ENCODE data around the gene PGAM1.
"Not testable (repeated sequence)": the region's sequence is repeated elsewhere in the genome, so short reads cannot be mapped to it uniquely, and the experiment has no call there.

Gene PGAM1

DNA sequence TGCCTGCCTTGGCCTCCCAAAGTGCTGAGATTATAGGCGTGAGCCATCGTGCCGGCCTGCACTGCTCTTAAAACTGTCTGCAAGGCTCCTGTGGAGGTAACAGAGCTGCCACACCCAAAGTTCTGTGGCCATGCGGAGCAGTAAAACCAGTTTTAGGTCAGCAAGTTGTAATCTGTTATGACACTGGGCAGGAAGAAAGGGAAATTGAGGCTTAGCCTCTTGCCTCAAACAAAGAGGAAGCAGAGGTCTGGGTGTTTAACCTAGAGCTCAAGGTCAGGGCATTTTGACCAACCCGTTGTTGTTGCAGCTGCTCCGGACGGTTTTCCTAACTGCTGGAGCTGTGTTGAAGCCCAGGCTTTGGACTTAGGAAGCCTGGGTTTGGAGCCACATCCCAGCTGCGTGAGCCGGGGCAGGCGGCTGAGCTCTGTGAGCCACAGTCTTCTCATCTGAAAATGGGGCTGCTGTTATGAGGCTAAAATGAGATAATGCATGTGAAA lies 17.4 kb upstream of the PGAM1 start:
- DNase-seq, result no peak

DNA sequence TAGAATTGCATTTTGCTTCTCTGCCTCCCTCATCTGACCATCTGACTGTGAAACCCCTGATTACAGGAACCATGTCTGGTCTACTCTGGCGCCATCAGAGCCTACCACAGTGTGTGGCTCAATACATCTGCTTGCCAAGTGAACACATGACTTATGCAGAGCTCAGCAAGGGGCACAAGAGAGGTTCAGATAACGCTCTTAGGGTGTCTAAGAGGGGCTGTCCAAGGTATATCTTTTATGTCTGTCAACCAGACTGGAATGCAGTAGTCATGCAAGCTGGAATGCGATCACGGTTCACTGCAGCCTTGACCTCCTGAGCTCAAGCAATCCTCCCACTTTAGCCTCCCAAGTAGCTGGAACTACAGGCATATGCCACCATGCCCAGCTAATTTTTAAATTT lies 14.6 kb upstream of the PGAM1 start:
- no peak for DNase-seq

DNA sequence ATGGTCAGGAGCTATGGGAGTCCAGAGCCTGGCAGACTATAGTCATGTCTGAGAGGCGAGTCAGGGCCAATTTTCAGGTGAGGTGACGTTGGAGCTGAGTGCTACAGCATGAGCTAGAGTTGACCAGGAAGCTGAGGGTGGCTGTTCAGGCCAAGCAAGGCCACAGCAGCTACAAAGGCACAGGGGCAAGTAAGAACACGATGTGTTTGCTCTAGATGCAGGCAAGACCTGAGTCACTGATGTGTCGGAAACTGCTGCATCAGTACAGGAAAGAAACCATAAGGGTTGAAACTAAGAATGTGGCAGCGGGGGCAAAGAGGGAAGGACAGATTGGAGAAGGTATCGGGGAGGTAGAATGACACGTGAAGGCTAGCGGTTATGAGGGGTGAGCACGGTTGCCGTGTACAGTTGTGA lies 13.1 kb upstream of the PGAM1 start:
- peak; percentile 20 for DNase-seq

DNA sequence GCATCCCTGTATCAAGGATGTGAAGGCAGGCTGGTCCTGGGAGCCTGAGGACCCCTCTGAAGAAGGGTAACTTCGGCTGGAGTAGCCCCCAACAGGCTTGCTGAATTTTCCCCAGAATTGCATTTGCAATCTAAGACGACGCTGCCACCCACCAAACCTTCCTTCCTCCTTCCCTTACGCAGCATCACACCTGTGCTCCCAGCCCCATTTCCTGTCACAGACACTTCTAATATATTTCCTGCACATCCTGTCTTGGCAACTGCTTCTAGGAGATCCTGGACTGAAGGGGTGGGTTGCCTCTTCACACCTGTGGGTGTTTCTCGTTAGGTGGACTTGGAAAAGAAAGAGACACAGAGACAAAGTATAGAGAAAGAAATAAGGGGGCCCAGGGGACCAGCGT lies 9.4 kb upstream of the PGAM1 start:
- DNase-seq, result peak; percentile 43

DNA sequence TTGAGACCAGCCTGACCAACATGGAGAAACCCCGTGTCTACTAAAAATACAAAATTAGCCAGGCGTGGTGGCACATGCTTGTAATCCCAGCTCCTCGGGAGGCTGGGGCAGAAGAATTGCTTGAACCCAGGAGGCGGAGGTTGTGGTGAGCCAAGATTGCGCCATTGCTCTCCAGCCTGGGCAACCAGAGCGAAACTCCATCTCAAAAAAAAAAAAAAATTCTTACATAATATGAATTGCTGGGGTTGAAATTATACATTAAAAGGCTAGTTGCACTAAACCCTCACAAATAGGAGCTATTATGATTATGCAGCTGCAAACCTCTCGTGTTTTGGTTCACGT lies 2.3 kb upstream of the PGAM1 start:
- DNase-seq, result not testable (repeated sequence)

DNA sequence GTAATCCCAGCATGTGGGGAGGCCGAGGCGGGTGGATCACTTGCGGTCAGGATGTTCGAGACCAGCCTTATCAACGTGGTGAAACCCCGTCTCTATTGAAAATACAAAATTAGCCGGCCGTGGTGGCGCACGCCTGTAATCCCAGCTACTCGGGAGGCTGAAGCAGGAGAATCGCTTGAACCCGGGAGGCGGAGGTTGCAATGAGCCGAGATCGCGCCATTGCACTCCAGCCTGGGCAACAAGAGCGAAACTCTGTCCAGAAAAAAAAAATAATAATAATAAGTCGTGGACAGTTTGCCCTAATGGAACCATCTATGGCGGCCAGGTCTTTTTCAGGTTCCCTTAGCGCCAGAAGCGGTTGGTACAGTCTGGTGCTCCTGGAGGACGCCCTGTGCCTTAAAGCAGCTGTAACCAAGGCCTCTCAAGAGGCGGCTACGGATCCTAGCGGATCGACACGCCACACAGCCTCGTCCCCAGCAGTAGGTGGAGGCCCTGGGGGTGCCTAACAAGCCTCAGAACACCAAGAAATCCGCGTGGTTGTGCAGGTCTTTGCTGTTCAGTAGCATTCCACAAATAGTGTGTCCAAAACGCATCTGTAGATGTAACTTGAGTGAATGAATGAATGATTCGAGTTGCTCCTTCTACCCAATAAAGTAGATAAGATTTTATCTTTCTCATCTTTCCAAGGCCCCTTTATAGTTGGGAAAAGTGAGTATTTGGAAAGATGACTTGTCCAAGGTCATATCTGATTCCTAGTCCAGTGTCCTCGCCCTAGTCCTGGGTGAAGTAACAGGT lies 982 bp downstream of the PGAM1 start:
- DNase-seq, result no peak

DNA sequence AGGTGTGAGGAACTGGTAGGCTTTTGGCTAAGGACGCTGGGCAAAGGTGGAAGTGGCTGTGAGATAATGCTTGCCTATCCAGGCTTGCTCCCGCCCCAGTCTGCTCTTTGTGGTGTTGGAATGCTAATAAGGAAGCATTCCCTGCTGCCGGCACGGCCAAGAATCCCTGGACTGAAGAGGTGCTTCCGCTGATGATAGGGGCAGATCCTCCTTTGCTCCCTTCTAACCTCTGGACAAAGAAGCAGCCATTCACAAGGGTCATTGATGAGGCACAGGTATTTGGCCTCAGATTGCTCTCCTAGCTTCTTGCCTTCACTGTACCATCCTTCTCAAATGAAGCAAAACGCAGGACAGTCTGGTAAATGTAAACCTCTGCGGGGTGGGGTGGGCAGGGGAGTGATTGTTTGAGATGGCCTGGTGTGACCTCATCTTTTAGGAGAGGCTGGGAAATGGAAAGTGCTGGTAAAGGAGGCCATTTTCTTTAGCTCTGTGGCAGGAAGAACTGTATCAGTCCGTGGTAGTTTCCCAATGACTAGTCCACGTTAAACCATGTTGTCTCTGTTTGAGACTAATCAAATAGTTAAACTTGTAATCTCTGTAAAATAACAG lies 1.7 kb downstream of the PGAM1 start:
- DNase-seq, result no peak

DNA sequence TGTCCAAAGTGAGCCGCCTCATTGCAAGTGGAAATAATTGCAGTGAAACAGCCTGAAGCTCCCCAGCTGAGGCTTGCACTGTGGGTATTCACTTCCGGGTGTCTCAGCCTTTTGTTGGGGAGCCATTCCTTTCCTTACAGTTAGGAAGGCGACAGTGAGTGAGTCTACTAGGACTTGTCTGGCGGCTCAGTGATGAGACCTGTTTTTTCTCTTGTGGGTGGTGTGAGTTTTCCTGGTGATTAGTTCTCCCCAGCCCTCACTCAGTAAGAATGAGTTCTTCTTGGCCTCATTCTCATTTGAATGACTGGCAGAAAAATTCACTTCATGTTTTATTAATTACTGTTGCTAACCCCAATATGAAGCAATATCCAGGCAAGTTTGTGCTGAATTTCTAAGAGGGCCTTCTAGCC lies 2.6 kb downstream of the PGAM1 start:
- peak; percentile 45 for DNase-seq

DNA sequence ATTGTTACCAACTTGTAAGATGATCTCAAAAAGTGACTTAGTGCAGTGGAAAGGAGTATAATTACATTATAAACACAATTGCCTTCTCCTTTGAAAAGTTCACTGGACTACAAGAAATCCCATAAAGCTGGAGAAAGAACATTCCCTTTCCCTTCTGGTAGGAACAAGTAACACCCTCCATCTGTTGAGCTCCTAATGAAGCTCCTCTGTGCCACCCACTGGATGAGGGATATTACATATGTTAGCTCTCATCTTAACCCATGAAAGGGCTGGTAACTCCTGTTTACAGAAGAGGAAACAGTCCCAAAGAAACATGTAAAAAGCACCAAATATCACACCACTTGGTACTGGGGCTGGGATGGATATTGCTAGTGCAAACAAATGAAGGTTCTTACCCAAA lies 8.1 kb downstream of the PGAM1 start:
- no peak for DNase-seq

DNA sequence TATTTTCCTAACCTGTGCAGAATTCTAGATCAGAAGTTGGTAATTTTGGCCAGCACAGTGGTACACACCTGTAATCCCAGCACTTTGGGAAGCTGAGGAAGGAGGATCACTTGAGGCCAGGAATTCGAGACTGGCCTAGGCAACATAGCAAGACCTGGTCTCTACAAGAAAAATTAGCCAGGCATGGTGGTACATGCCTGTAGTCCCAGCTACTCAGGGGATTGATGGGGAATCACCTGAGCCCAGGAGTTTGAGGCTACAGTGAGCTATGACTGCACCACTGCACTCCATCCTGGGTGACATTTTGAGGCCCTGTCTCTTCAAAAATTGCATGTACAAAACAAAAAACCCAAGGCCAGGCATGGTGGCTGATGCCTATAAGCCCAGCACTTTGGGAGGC lies 8.6 kb downstream of the PGAM1 start:
- no peak for DNase-seq

DNA sequence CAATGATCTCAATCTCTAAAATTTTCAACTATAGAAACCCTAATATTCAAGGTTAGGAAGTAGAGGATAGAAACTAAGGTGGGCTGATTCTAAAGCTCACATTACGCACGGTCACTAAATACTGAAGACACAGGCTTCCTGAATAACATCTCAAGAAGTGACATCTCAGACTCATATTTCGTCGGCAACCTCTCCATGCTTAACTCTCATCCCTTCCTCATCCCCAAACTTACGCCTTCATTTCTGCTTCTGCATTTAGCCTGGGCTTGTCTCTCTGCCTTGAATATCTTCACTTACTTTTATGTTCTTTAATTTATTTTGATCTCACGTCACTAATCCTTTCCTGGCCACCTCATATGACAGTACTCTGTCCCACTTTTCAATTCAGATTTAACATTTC lies 9.2 kb downstream of the PGAM1 start:
- DNase-seq, result no peak

DNA sequence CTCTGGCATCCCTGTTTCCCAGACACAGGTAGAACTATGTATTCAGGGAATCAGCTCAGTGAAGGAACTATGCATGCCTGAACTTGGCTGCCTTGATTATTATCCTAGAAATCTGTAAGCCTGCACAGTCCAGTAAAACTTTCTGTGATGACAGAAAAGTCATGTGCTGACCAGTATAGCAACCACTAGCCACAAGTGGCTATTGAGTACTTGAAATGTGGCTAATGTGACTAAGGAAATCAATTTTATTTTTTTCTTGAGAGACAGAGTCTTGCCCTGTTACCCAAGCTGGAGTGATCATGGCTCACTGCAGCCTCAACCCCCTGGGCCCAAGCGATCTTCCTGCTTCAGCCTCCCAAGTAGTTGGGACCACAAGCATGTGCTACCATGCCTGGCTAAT lies 16.3 kb downstream of the PGAM1 start:
- DNase-seq, result no peak

DNA sequence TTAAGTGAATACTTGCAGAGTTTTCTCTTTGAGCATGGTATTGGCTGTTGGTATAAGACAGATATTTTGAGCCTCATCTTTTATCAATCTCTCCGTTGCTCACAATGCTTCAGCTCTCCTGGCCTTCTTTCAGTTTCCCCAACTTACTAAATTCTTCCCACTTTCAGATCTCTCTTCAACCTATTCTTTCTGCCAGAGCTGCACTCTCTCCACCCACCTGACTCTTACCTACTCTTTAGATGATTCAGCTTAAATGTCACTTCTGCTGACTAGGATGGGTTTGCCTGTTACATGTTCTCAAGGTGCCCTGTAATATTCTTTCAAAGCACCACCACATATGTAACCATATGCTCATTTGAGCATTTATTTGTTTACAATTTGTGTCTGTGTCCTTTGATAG lies 18.2 kb downstream of the PGAM1 start:
- no peak for DNase-seq

DNA sequence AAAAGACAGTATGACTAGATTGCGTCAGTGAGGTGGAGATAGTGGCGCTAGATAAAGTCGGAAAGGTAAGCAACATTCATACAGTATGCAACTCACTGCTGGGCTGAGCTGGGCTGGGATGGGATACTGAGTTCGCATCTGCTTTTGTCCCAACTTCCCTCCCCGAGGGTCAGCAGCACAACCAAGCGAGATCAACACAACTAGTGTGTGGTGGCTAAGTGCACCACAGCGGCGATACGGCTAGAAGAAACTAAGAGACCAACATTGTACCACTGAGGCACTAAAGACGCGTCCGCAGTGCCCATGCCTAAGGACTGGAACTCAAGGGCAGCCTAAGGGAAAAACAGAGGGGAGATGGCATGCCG lies 19.3 kb downstream of the PGAM1 start:
- no peak for DNase-seq

DNA sequence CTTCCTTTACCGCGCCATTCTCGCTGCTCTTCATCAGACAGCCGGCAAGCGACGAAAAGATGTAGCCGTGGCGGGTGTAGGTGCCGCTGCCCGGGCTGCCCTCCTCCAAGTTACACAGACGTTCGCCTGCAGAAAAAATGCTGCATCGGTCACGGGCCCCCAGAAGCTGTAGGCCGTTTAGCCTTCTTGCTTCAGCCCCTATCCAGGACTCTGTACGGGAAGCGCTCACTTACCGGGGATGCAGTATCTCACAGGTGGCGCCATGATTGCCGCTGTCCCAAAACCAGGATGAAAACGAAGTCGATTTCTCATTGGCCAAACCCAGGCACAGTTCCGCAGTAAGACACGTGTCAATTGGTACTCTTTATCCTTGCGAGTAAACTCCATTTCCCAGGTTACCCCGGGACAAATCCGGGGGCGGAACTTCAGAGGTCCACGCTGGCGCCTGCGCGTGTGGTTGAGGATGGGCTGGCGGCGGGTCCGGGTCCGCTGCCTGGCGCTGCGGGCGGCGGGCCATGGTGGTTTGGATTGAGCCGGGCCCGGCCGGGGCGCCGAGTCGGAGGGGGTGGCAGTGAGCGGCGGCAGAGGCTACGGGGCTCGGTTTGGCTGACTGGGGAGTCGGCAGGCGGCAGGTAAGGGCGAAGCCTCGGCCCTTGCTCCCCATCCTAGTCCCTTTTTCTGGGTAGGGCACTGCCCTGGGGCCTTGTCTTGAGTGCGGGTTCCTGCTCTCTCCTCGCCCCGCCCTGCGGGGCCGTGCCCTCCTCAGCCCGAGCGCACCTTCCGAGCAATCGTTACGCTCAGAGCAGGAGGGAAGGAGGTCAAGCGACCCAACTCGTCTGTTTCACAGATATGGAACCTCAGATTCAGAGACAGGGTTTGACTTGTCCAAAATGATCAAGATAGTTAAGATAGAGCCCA lies 20.0 kb downstream of the PGAM1 start, which contains the start of the genes EXOSC1 and ZDHHC16:
TSS of gene EXOSC1 (minus strand) at position 285 of the 918 bp plus-strand sequence. CDS start at position 264, 21 bp downstream.
TSS of gene ZDHHC16 (plus strand) at position 454 of the 918 bp plus-strand sequence. CDS start 5,501 bp downstream, outside the sequence.
- DNase-seq, result peak; percentile 90

DNA sequence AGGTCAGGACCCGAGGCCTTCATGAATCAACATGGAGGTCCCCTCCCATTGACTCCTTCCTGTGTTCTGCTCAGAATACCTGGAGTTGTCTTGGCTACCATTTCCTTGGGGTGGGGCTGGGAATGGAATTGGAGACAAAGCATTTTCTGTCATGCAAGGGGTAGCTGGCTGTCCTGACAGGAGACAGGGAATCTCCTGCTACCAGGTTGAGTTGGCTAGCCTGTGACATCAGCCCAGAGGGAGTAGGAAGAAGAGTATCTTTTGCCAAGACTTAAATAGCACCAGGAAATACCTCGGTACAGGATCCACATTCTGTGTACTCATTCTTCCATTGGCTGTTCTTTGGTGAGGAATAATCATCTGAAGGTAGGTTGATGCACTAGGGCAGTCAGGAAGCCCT lies 24.8 kb downstream of the PGAM1 start:
- no peak for DNase-seq

DNA sequence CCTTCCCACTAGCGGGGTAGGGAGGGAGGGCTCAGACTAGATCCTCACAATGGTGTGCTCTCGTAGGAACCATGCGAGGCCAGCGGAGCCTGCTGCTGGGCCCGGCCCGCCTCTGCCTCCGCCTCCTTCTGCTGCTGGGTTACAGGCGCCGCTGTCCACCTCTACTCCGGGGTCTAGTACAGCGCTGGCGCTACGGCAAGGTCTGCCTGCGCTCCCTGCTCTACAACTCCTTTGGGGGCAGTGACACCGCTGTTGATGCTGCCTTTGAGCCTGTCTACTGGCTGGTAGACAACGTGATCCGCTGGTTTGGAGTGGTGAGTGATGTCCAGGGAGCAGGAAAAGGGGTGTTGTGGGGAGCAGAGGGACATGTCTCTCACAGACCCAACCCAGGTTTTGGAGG lies 25.6 kb downstream of the PGAM1 start:
- no peak for DNase-seq

DNA sequence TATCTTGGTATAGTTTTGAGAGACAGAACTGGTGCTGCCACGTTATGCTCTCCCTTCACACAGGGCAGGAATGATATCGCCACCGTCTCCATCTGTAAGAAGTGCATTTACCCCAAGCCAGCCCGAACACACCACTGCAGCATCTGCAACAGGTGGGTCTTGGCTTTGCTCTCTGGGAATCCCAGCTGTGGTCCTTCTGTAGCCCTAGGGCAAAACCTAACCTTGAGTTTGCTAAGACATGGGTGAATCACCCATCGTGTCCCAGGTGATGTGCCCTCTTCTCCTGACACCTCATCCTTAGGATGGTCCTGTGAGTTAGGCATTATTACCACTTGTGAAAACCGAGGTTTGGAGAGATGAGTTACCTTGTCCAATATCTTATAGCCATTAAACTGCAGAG lies 26.4 kb downstream of the PGAM1 start:
- DNase-seq, result no peak

DNA sequence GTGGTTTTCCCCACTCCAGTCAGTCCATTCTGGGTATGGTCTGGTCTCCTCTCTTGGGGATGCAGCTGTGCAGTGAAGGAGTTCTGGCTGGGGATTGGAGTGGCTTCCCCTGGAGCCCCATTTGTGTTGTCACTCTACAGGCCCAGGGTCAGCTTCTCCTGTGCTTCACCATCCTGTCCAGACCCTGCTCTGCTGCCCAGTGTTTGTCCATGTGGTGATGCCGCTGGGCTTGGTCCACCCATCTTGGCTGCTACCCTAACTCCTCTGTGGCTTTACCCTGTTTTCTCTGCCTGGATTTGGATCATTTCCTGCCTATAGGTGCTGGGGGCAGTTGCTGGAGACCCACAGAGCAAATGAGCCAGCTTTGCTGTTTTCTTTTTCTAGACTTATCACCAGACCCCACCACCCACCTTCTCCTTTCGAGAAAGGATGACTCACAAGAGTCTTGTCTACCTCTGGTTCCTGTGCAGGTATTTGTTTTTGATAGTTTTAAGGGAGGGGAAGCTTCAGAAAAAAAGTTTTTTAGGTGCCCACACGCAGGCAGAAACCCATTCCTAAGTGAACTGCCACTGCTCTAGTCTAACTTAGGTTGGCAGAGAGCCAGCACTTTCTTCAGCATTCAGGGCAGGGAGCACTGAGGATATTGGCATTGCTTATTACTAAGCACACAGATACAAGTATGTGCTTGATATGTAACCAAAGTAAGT lies 28.5 kb downstream of the PGAM1 start:
- peak; percentile 68 for DNase-seq

DNA sequence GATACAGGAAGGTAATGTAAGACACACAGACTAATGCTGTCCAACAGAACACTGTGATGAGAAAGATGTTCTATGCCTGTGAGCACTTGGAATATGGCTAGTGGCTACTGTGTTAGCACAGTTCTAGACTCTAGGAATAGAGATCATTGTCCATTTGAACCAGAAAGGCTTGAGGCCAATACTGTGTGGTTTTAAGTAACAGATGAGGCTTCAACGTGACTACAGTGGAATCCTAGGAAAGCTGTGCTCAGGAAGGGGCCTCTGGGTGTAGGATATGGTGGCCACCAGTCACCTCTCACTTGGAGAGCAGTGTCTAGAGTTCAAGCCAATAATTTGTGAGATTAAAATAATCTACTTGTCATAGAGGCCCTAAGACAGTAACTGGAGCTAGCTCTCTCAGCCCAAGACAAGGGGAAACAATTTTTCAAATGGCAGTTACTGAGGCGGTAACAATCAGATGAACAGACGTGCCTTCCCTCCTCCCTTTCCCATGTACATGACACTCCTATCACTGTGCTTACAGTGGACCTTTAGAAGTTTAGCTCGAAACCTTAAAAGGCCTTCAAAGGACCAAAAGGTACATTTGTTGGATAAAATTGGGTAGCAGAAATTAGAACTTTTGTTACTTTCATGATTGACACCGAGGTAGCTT lies 30.2 kb downstream of the PGAM1 start:
- DNase-seq, result no peak

DNA sequence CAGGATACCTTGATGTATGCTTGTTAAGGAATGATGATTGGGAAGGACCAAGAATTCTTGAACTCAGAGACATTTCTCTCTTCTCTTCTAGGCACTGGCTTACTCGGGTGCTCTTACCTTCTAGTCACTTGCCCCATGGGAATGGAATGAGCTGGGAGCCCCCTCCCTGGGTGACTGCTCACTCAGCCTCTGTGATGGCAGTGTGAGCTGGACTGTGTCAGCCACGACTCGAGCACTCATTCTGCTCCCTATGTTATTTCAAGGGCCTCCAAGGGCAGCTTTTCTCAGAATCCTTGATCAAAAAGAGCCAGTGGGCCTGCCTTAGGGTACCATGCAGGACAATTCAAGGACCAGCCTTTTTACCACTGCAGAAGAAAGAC lies 30.7 kb downstream of the PGAM1 start:
- DNase-seq, result no peak

DNA sequence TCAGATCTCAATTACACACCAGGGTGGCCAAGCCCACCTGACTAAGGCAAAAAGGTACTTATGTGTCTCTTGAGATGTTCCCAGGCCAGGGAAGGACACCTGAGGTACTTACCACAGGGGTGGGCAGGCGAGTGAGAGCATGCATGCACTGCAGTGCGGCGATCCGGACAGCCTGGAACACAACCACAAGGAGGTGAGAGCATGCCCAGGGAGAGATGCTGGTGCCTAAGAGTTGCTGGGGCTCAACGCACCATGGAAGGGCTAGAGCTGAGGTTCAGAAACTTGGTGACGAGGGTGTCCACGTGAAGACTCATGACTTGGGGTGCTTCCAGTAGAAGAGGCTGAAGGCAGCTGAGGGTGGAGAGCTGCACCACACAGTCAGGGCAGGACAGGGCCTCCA lies 33.1 kb downstream of the PGAM1 start:
- DNase-seq, result no peak

Data from CD4-positive, alpha-beta T cell treated with Interleukin-17A for 4 hours (primary cell).